Measurements from ENCODE around the gene SPDYE4.

DNA sequence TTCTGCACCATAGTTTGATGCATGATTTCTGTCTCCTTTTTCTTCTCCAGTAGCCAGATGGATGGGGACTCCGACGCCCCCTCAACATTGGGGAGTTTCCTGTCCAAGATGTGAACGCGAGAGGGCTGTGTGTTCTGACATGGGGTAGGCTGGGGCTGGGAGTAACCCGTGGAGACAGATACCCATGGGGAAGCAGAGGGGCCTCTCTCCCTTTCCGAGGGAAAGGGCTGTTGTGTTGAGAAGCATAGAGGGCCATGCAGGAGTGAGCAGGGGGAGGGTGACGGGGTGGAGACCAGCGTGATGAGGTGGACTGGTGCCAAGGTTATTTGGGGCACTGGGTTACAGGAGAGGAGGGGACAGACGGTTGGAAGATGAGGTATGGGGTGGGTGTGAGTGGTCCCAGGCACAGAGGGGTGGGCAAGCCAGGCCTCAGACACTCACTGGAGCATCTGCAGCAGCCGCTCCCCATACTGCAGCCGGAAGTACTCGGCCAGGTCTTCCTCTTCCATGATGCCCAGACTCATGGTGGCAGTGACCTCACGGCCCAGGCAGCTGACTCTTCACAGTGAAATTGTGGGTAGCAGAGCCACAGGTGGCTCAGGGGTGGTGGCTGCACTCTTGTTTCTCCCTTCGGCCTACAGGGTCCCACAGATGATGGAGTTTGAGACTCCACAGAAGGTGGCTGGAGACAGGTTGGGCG lies 14.1 kb downstream of the SPDYE4 start:
- TF ChIP-seq POLR2A (IDR thresholded peaks at IDR 0.05) (no peak), CTCF (IDR thresholded peaks at IDR 0.05) (no peak), POLR2AphosphoS5 (IDR thresholded peaks at IDR 0.05) (no peak)
